A673 (cell line): ENCODE measurements around the gene FNIP1.

ENCODE experiments used
- CTCF ChIP-seq: fragments of 300-800, 200-600 bp; sonication (generic); conservative IDR thresholded peaks from 2 replicates; pipeline ENCODE4 v1.5.1; 2017; ENCODE audit warnings: low read depth, mild to moderate bottlenecking, antibody characterized with exemption, low read length, moderate library complexity, mixed read lengths
- EZH2 ChIP-seq: fragments of 200-600 bp; sonication (generic); IDR thresholded peaks from 2 replicates; pipeline ENCODE4 v1.6.1; 2017; ENCODE audit warnings: borderline replicate concordance, low read depth, mild to moderate bottlenecking, mixed read lengths, antibody characterized with exemption, low read length; ENCODE audit not compliant: poor library complexity, severe bottlenecking

- TF ChIP-seq CTCF (no peak), EZH2 (no peak)
These were observed 22.0 kb downstream of the FNIP1 start for GRCh38 chr5:131774652-131775367.
